C1 segment of cervical spinal cord (tissue), 14 donors: ENCODE measurements around the gene UFSP2.

Source experiments
- DNase-seq, 14 donors: peaks; one replicate each; lab custom pipeline; 2025; lab: John Stamatoyannopoulos, UW

Gene UFSP2

DNA sequence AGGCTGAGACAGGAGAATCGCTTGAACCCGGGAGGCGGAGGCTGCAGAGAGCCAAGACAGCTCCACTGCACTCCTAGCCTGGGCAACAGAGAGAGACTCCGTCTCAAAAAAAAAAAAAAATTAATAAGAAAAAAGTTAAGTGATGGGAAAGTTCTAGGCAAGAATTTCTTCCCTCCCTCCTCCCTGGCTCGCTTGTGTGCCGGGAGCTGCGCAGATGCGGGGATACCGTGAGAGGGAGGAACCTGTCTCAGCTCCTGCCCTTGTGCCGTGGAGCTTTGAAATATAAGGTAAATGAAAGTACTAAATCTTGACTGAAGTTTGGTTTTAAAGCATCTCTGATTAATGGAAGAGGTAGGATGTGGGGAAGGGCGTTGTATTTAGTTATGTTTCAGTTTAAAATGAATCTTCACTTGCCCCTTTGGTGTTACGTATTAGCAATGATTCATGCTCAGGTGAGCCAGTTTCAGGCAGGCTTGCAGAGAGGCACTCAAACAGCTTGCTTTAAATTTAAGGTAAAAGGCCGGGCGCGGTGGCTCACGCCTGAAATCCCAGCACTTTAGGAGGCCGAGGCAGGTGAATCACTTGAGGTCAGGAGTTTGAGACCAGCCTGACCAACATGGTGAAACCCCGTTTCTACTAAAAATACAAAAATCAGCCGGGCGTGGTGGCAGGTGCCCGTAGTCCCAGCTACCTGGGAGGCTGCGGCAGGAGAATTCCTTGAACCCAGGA lies 1.4 kb upstream of the UFSP2 start:
- no peak for DNase-seq

- DNase-seq: peak in 5 of 14 donors; percentile 28 to 75 (median 38)
These were observed 688 bp downstream of the UFSP2 start for GRCh38 chr4:185424905-185425646.

DNA sequence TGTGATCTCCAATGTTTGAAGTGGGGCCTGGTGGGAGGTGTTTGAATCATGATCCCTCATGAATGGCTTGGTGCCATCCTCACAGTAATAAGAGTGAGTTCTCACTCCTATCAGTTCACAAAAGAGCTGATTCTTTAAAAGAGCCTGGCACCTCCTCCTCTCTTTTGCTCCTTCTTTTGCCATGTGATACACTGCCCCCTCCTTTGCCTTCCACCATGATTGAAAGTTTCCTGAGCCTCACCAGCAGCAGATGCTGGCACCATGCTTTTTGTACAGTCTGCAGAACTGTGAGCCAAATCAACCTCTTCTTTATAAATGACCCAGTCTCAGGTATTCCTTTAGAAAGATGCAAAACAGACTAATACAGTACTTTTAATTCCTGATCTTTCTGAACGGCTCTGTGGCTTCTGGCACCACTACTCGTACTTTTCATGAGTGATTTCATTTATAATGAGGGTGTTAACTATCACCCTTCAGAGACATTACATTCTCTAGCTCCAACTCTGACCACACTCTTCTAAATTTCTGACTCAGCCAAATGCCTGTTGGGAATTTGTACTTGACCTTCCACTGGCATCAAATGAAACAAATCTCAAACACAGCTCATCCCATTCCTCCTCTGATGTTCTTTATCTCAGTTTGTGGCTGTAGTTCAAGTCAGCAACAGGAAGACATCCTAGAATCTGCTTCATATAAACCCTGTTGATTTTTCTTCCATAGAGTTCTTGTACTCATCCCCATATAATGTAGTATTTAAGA lies 4.2 kb downstream of the UFSP2 start:
- DNase-seq: no peak

DNA sequence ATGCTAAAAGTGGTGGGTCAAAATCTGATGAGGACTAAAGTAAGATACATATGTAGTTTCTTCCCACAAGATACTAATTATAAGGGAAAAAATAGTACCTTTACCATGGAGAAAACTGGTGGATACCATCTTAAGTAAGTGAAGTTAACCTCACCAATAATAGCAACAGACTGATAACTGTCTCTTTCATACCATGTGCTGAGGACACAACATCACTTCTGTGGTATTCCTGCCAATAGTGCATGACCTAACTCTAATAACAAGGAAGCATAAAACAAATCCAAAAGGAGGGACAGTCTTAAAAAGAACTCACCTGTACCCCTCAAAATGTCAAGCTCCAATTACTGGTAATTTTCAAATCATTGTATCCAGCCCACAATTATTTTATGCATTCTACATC lies 8.8 kb downstream of the UFSP2 start:
- no peak for DNase-seq

GRCh38 chr4:185412412-185412811 lies 13.4 kb downstream of the UFSP2 start:
- no peak for DNase-seq

DNA sequence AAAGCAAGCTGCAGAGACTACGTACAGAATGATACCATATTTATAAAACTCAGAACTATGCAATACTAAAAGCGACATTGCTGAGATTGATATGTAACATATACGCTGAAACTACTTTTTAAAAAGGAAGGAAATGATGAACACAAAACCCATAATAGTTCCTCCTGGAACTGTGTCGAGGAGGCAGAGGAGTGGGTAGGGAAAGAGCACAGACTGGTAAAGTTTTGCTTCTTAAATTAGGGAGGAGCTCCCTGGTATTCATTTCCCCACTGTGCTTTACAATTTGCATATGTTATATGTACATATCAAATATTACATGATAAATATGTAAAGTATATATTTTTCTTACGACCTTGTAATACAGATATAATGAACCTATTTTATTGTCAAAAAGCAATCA lies 13.9 kb downstream of the UFSP2 start:
- no peak for DNase-seq

DNA sequence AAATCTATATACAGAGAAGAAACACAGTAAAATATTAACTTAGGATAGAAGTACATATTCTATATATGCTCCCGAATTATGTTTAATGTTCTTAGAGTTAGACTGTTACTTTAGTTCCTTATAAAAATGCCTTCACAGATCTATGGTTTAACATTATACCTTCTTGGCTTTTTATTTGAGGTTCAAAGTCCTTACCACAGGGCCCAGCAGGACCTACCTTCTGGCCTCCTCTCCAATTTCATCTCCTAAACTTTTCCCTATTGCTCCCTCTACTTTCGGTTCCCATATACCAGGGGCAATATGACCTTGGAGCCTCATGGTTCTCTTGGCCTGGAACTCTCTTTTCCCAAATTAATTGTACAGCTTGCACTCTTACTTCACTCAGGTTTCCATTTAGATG lies 17.3 kb downstream of the UFSP2 start:
- DNase-seq: no peak

DNA sequence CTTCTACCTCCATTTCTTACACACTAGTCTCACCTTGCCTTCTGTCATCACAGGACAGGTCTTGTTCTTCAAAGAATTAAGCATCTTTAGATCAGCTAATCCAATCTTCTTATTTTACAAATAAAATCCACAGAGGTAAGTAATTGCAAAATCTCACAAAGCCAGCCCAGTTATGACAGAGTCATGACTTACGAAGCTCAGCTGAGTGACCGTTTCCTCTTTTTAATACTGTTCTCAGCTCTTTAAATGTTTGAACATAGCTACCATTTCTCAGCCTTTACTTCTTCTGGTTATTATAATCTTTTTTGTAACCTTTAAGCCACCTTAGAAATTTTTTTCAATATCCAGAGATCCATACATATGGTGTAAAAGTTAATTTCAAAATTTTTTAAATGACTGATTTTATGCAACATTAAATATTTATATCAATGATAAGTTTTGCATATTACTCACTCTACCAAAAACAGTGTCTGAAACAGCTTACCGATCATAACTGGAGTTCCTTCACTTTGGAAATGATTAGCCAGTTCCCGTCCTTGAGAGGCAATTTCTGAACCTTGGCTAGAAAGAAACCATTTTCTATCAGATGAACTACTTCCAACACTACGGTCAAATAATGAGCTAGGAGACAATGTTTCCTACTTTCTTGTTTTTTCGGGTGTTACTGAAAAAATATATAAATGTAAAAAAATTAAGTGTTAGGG lies 20.3 kb downstream of the UFSP2 start:
- DNase-seq: no peak

DNA sequence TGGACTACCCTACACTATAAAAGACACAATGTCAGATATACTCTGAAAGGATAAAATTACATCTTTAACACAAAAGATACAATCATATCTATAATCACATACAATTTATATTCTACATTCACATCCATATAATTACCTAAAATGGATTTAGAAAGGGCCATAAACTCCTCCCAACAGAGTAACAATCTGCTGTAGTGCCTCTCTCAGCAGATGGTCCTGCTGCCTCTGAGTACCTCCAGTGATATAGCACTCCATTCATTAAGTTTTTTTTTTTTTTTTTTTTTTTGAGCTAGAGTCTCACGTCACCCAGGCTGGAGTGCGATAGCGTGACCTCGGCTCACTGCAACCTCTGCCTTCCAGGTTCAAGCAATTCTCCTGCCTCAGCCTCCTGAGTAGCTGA lies 21.7 kb downstream of the UFSP2 start:
- DNase-seq: peak in 1 of 14 donors; percentile 6

- no peak for DNase-seq
These were observed 26.3 kb downstream of the UFSP2 start for GRCh38 chr4:185399466-185399865.

GRCh38 chr4:185398618-185399017 lies 27.1 kb downstream of the UFSP2 start:
- no peak for DNase-seq

- DNase-seq: peak in 8 of 14 donors; percentile 45 to 83 (median 70)
These were observed 28.9 kb downstream of the UFSP2 start, which contains the start of gene ANKRD37 for GRCh38 chr4:185396724-185397385. Gene ANKRD37 (plus strand): TSS chr4:185396841. CDS start chr4:185396924, 83 bp downstream.

DNA sequence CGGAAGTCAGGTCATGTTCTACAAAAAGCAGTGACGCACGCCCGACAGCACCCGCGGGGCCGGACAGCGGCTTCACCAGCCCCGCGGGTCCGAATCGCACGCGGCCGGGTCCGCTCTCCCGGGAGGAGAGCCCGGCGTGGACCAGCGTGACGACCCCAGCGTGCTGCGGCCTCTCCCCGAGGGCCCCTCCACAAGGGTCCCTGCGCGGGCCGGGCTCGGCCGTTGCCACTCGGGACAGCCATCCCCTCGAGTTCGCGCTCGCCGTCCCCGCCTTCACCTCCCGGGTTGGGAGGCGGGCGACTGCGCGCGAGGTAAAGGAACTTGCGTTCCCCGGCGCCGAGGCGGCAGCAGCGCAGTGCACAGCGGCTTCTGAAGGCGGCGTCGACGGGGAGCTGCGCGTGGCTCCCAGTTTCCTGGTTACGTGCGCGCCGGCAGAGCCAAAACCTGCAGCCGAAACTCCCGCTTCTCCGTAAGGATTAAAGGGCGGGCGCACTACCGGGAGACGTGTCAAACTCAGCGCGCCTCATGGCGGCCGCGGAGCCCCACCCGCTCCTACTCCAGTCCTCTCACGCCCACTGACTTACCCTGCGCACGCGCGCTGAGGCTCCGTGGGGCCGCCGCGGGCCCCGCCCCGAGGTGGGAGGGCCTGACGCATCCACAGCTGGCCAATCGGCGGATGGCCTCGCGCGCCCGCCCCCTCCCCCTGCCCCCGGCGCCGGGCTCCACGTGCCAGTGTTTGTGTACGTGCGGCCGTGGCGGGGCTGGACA lies 29.6 kb downstream of the UFSP2 start:
- peak; percentile 79 to 98 (median 95) for DNase-seq

GRCh38 chr4:185395238-185395955 lies 30.4 kb downstream of the UFSP2 start, which contains the start of gene LRP2BP:
Gene LRP2BP (minus strand): TSS chr4:185395924. CDS start chr4:185378186, 17,738 bp downstream.
- DNase-seq: no peak

GRCh38 chr4:185394568-185395237 lies 31.1 kb downstream of the UFSP2 start:
- DNase-seq: peak in 1 of 14 donors; percentile 9

GRCh38 chr4:185392156-185392555 lies 33.6 kb downstream of the UFSP2 start:
- DNase-seq: no peak

DNA sequence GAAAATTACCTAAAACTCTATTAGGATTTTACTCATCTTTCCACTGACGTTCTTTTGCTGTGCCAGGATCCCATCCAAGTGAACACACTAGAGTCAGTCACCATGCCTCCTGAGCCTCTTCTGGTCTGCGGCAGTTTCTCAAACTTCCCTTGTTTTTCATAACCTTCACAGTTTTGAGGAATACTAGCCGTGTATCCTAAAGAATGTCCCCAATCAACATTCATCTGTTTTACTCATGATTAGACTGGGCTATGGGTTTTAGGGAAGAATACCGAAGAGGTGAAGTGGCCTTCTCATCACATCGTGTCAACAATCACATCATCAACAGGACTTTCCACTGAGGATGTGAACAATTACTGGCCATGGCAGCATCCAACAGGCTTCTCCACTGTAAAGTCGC lies 34.8 kb downstream of the UFSP2 start:
- DNase-seq: no peak

GRCh38 chr4:185387957-185388356 lies 37.8 kb downstream of the UFSP2 start:
- no peak for DNase-seq

DNA sequence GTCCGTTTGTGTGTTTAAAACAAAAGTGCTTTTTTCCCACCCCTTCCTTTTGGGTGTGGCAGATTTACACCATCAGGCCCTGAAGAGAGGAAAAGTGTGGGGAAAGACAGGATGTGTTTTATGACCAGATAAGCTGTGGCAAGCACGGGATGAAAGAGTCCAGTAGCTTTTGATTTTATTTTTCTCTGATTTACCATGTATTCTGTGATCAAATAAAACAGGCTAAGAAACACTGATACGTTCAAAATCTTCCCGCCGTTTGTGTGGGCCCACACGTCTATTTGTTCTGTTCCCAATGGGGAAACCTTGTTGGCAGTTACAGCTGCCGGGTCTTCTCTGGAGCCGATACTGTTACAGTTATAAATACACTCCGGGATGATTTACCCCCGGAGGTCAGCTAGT lies 40.8 kb downstream of the UFSP2 start:
- no peak for DNase-seq
